Measurements from ENCODE around the gene UNKL.

The UNKL gene

DNA sequence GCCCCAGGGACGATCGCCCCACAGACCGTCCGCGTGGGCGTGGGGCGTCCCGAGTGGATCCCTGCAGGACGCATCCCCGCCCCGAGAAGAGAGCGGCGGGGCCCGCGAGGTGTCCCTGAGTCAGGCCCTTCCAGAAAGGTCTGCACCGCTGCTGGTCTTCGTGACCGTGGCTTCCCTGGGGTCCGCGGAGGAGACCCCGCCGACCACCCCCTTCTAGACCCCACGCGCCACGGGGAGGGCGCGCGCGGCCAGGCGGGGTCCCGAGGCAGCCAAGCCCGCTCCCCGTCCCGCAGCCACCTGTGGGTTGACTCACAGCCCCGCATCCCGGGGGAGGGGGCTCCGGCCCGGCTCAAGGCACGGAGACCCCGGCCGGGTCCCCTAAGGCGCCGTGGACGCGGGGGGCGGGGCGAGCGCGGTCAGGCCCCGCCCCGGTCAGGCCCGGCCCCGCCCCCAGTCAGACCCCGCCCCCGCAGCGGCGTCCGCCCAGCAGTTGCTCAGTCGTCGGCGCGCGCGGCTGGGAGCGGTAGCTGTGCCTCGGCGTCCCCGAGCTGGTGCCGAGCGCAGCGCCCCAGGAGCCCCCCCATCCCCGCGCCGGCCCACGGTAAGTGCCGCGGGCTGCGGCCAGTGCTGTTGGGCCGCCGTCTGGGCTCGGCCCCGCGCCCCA is 81.2 kb downstream of the UNKL start, which contains the start of gene BAIAP3:
Gene BAIAP3, plus strand, starts transcription at position 497 of the 664 bp plus-strand sequence. CDS start 4,905 bp downstream, outside the sequence.
- Histone ChIP-seq H3K36me3 (ENCODE audit: control insufficient read depth in 2 of 2, insufficient read depth in 1 of 2, low read length in 2 of 2) (no peaks in the 10 kb centered on the region), H3K4me1 (ENCODE audit: control insufficient read depth, insufficient read depth, low read length) (peaks cover 2% of the 10 kb centered on the region; the same call in 1 of the 2 replicates), H3K27ac (ENCODE audit: extremely low read depth, low read depth, low read length) (no peak within 1 kb of the TSS), H3K9me3 (ENCODE audit: control insufficient read depth, insufficient read depth, low read depth, low read length) (no peaks in the 10 kb centered on the region), H3K4me3 (ENCODE audit: low read depth, low read length) (peak within 1 kb of the TSS; percentile 14)
- CTCF ChIA-PET: no interaction called here
- POLR2A ChIA-PET: interaction anchor here (1.3 to 1.4 kb wide), 2 partner anchors 10 to 24 kb away, joined by 3 to 9 read pairs; no protein-coding TSS in a partner anchor
- TF ChIP-seq OSR2 (tag by site-specific recombination; IDR thresholded peaks at IDR 0.05) (peak; percentile 15; the same call in 1 of the 2 replicates), ZIC2 (tag by site-specific recombination; IDR thresholded peaks at IDR 0.05) (no peak), GLIS2 (tag by site-specific recombination; IDR thresholded peaks at IDR 0.05) (0 out of 2 replicates have a peak, but pooled peaks have one; percentile 16), ZNF223 (tag by site-specific recombination; IDR thresholded peaks at IDR 0.05) (no peak), KLF10 (tag by site-specific recombination; IDR thresholded peaks at IDR 0.05) (peak; percentile 26; the same call in 1 of the 2 replicates), OVOL3 (tag by site-specific recombination; IDR thresholded peaks at IDR 0.05) (no peak), KLF8 (tag by site-specific recombination; IDR thresholded peaks at IDR 0.05) (peak; percentile 11; the same call in 1 of the 2 replicates)
- TF ChIP-seq, protein P1, sequence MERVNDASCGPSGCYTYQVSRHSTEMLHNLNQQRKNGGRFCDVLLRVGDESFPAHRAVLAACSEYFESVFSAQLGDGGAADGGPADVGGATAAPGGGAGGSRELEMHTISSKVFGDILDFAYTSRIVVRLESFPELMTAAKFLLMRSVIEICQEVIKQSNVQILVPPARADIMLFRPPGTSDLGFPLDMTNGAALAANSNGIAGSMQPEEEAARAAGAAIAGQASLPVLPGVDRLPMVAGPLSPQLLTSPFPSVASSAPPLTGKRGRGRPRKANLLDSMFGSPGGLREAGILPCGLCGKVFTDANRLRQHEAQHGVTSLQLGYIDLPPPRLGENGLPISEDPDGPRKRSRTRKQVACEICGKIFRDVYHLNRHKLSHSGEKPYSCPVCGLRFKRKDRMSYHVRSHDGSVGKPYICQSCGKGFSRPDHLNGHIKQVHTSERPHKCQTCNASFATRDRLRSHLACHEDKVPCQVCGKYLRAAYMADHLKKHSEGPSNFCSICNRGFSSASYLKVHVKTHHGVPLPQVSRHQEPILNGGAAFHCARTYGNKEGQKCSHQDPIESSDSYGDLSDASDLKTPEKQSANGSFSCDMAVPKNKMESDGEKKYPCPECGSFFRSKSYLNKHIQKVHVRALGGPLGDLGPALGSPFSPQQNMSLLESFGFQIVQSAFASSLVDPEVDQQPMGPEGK (tag by site-specific recombination; IDR thresholded peaks at IDR 0.05): peak; percentile 26; the same call in 1 of the 2 replicates

- TF ChIP-seq ZNF776 (tag by site-specific recombination; IDR thresholded peaks at IDR 0.05; ENCODE audit: borderline replicate concordance) (no peak), BCL11B (tag by site-specific recombination; IDR thresholded peaks at IDR 0.05; ENCODE audit: low read depth) (no peak), ZNF391 (tag by site-specific recombination; IDR thresholded peaks at IDR 0.05; ENCODE audit: borderline replicate concordance, low read depth) (no peak), ZNF394 (tag by site-specific recombination; IDR thresholded peaks at IDR 0.05; ENCODE audit: borderline replicate concordance) (no peak), ZNF423 (tag by site-specific recombination; IDR thresholded peaks at IDR 0.05) (no peak), OVOL3 (tag by site-specific recombination; IDR thresholded peaks at IDR 0.05) (no peak), ZNF335 (tag by site-specific recombination; conservative IDR thresholded peaks at IDR 0.05) (no peak), ZNF266 (tag by site-specific recombination; IDR thresholded peaks at IDR 0.05; ENCODE audit: low read depth) (no peak), ATF2 (tag by site-specific recombination; IDR thresholded peaks at IDR 0.05; ENCODE audit: low read depth) (no peak), ZNF23 (tag by site-specific recombination; IDR thresholded peaks at IDR 0.05; ENCODE audit: borderline replicate concordance) (no peak), ZNF777 (tag by site-specific recombination; IDR thresholded peaks at IDR 0.05; ENCODE audit: borderline replicate concordance) (no peak), ZFHX2 (tag by site-specific recombination; conservative IDR thresholded peaks at IDR 0.05) (no peak), ZNF211 (tag by site-specific recombination; IDR thresholded peaks at IDR 0.05; ENCODE audit: low read depth) (no peak), ZXDB (tag by site-specific recombination; IDR thresholded peaks at IDR 0.05) (no peak)
- TF ChIP-seq, protein P2, sequence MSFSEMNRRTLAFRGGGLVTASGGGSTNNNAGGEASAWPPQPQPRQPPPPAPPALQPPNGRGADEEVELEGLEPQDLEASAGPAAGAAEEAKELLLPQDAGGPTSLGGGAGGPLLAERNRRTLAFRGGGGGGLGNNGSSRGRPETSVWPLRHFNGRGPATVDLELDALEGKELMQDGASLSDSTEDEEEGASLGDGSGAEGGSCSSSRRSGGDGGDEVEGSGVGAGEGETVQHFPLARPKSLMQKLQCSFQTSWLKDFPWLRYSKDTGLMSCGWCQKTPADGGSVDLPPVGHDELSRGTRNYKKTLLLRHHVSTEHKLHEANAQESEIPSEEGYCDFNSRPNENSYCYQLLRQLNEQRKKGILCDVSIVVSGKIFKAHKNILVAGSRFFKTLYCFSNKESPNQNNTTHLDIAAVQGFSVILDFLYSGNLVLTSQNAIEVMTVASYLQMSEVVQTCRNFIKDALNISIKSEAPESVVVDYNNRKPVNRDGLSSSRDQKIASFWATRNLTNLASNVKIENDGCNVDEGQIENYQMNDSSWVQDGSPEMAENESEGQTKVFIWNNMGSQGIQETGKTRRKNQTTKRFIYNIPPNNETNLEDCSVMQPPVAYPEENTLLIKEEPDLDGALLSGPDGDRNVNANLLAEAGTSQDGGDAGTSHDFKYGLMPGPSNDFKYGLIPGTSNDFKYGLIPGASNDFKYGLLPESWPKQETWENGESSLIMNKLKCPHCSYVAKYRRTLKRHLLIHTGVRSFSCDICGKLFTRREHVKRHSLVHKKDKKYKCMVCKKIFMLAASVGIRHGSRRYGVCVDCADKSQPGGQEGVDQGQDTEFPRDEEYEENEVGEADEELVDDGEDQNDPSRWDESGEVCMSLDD (tag by site-specific recombination; IDR thresholded peaks at IDR 0.05): no peak
- TF ChIP-seq, protein P3, sequence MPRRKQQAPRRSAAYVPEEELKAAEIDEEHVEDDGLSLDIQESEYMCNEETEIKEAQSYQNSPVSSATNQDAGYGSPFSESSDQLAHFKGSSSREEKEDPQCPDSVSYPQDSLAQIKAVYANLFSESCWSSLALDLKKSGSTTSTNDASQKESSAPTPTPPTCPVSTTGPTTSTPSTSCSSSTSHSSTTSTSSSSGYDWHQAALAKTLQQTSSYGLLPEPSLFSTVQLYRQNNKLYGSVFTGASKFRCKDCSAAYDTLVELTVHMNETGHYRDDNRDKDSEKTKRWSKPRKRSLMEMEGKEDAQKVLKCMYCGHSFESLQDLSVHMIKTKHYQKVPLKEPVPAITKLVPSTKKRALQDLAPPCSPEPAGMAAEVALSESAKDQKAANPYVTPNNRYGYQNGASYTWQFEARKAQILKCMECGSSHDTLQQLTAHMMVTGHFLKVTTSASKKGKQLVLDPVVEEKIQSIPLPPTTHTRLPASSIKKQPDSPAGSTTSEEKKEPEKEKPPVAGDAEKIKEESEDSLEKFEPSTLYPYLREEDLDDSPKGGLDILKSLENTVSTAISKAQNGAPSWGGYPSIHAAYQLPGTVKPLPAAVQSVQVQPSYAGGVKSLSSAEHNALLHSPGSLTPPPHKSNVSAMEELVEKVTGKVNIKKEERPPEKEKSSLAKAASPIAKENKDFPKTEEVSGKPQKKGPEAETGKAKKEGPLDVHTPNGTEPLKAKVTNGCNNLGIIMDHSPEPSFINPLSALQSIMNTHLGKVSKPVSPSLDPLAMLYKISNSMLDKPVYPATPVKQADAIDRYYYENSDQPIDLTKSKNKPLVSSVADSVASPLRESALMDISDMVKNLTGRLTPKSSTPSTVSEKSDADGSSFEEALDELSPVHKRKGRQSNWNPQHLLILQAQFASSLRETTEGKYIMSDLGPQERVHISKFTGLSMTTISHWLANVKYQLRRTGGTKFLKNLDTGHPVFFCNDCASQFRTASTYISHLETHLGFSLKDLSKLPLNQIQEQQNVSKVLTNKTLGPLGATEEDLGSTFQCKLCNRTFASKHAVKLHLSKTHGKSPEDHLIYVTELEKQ (tag by site-specific recombination; IDR thresholded peaks at IDR 0.05; ENCODE audit: borderline replicate concordance): no peak
Measured at GRCh38 chr16:1332618-1333148, 81.8 kb downstream of the UNKL start.

More at GRCh38 chr16:1332618-1333148, 81.8 kb downstream of the UNKL start:
- ChIA-PET CTCF (interaction anchor here (1.2 kb wide), 1 partner anchor 10 kb away, joined by 3 read pairs; no protein-coding TSS in a partner anchor), POLR2A (interaction anchor here (1.3 to 1.4 kb wide), 2 partner anchors 10 to 24 kb away, joined by 3 to 9 read pairs; no protein-coding TSS in a partner anchor)
- Histone ChIP-seq H3K27ac (ENCODE audit: extremely low read depth, low read depth, low read length) (no peak overlapping the region), H3K36me3 (ENCODE audit: control insufficient read depth in 2 of 2, insufficient read depth in 1 of 2, low read length in 2 of 2) (no peaks in the 10 kb centered on the region), H3K4me1 (ENCODE audit: control insufficient read depth, insufficient read depth, low read length) (peaks cover 2% of the 10 kb centered on the region; the same call in 1 of the 2 replicates), H3K9me3 (ENCODE audit: control insufficient read depth, insufficient read depth, low read depth, low read length) (no peaks in the 10 kb centered on the region), H3K4me3 (ENCODE audit: low read depth, low read length) (no peak overlapping the region)
